ENCODE results near the gene COA7. TPM values are rescaled to one million over a fixed set of nuclear protein-coding genes. Genes with fewer than 3 reads are reported as not detected.
A peak's percentile ranks its signal among the peaks of the same experiment; 100 is the strongest.

The COA7 gene
- total RNA-seq, 2 donors from 2014 or later: 23.5 to 29.9 TPM

DNA sequence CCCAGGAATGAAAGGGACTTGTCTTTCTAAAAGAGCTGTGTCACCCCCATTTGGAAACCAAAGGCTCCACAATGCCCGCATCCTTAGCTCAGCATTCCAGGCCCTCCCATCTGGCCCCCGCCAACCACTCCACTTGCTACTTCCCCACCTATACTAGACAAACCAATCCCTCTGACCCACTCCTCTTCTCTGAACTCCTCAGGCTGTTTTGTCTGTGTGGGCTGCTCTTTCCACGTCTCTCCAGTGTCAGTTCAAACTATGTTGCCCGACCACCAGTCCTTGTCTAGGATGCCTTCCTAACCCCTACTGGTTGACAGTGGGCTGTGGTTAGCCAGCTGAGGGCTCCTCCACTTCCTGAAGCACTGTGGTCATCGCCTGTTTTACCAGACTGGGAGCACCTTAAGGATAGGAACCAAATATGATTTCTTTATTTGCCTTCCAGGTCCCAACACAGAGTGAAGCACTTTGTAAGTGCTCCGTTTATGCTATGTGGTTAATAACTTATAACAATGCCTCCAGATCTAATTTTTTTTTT, 8.1 kb upstream of the COA7 start:
- H3K27me3 Mint-ChIP-seq (ENCODE audit: insufficient read depth): peaks cover 8% of the 10 kb centered on the region
- no peaks in the 10 kb centered on the region for H3K9me3 ChIP-seq (ENCODE audit: control insufficient read depth, low read length)
- no peaks in the 10 kb centered on the region for H3K4me1 ChIP-seq (ENCODE audit: control insufficient read depth, insufficient read depth, low read length)
- H3K9ac ChIP-seq (ENCODE audit: extremely low read depth, low read length, poor library complexity, severe bottlenecking): no peak overlapping the region
- DNase-seq: peak; percentile 47
- no peak overlapping the region for H3K4me3 ChIP-seq (ENCODE audit: low read length)
- H3K27ac ChIP-seq (ENCODE audit: low read depth, low read length): no peak overlapping the region
- no peaks in the 10 kb centered on the region for H3K36me3 Mint-ChIP-seq (ENCODE audit: low read depth)
- TF ChIP-seq, protein P1, sequence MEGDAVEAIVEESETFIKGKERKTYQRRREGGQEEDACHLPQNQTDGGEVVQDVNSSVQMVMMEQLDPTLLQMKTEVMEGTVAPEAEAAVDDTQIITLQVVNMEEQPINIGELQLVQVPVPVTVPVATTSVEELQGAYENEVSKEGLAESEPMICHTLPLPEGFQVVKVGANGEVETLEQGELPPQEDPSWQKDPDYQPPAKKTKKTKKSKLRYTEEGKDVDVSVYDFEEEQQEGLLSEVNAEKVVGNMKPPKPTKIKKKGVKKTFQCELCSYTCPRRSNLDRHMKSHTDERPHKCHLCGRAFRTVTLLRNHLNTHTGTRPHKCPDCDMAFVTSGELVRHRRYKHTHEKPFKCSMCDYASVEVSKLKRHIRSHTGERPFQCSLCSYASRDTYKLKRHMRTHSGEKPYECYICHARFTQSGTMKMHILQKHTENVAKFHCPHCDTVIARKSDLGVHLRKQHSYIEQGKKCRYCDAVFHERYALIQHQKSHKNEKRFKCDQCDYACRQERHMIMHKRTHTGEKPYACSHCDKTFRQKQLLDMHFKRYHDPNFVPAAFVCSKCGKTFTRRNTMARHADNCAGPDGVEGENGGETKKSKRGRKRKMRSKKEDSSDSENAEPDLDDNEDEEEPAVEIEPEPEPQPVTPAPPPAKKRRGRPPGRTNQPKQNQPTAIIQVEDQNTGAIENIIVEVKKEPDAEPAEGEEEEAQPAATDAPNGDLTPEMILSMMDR (conservative IDR thresholded peaks at IDR 0.05): no peak
- no peaks in the 10 kb centered on the region for H3K9me3 Mint-ChIP-seq
- H3K36me3 ChIP-seq (ENCODE audit: control insufficient read depth, insufficient read depth, low read length): no peaks in the 10 kb centered on the region
- H3K4me1 Mint-ChIP-seq: peaks cover 2% of the 10 kb centered on the region
- no peak overlapping the region for H3K27ac Mint-ChIP-seq
- no peaks in the 10 kb centered on the region for H3K27me3 ChIP-seq (ENCODE audit: control insufficient read depth, insufficient read depth, low read length, poor library complexity, severe bottlenecking)
- H3K4me3 Mint-ChIP-seq: no peak overlapping the region
- 90 to 93% methylated on average over 4 to 5 of the region's 6 CpGs for WGBS, 2 experiments (ENCODE audit: insufficient coverage in 1 of 2, insufficient read length in 1 of 2)

DNA sequence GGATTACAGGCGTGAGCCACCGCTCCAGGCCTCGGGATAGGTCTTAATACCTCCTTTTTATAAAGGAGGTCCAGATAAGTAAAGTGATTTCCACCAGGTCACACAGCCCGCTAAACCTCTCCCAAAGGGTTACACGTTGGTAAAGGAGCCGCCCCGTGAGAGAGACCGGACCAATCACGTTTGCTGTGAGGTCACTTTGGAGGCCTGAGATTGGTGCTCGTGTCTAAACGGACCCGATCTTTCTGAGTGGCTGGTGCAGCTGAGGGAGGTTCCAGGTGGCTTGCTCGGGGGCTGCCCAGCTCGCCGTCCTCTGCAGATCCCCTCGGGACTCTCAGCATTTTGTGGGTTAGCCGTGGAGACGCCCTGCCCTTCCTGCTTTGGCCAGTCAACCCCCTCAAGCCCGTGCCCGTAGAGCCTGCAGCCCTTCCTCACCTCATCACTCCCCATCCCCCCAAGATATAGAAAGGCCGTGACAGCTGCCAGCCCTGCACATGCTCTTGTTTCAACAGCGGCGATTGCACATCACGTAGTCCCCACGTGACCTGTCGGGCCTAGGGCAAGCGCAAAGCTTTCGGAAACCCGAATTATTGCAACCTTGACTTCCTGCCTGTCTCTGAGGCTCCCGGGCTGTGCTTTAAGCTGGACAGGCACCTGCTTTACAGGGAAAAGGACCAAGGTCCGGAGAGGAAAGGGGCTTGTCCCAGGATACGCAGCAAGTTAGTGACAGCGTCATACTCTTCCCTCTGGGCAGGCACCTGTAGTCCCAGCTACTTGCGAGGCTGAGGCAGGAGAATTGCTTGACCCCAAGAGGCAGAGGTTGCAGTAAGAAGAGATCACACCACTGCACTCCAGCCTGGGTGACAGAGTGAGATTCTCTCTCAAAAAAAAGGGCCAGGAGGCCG, 5.0 kb upstream of the COA7 start:
- no peaks in the 10 kb centered on the region for H3K27me3 ChIP-seq (ENCODE audit: control insufficient read depth, insufficient read depth, low read length, poor library complexity, severe bottlenecking)
- H3K9me3 Mint-ChIP-seq: peaks cover under 1% of the 10 kb centered on the region
- peak overlapping the region; percentile 56 for H3K9ac ChIP-seq (ENCODE audit: extremely low read depth, low read length, poor library complexity, severe bottlenecking)
- TF ChIP-seq, protein P1 (conservative IDR thresholded peaks at IDR 0.05): no peak
- peak overlapping the region; percentile 77 for H3K4me3 Mint-ChIP-seq
- peak overlapping the region; percentile 95 for H3K27ac Mint-ChIP-seq
- H3K9me3 ChIP-seq (ENCODE audit: control insufficient read depth, low read length): no peaks in the 10 kb centered on the region
- peak overlapping the region; percentile 30 for H3K27ac ChIP-seq (ENCODE audit: low read depth, low read length)
- no peaks in the 10 kb centered on the region for H3K4me1 ChIP-seq (ENCODE audit: control insufficient read depth, insufficient read depth, low read length)
- H3K27me3 Mint-ChIP-seq (ENCODE audit: insufficient read depth): peaks cover 8% of the 10 kb centered on the region
- H3K36me3 ChIP-seq (ENCODE audit: control insufficient read depth, insufficient read depth, low read length): no peaks in the 10 kb centered on the region
- H3K4me3 ChIP-seq (ENCODE audit: low read length): peak overlapping the region; percentile 84
- peaks cover 2% of the 10 kb centered on the region for H3K4me1 Mint-ChIP-seq
- WGBS, 2 experiments (ENCODE audit: insufficient coverage in 1 of 2, insufficient read length in 1 of 2): 4 to 7% methylated on average over 9 to 35 of the region's 35 CpGs
- DNase-seq: peak; percentile 97
- H3K36me3 Mint-ChIP-seq (ENCODE audit: low read depth): no peaks in the 10 kb centered on the region

DNA sequence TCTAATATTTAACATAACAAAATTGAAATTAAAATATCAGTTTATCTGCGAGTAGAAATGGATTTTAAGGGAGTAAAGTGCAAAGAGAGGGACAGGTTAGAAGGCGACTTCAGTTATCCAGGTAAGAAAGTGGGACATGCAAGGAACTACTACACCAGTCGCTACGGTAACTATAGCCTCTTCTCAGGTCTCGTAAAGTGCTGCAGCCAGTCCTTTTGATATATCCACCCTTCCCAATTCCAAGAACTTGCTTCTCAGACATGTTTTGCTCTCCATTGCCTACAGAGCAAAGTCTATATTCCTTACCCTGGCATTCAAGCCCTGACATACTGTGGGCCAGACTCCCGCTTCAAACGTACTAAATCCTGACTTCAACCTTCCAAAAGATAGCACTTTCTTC, 2.5 kb downstream of the COA7 start:
- 97% methylated on average over 6 to 7 of the region's 7 CpGs for WGBS, 2 experiments (ENCODE audit: insufficient coverage in 1 of 2, insufficient read length in 1 of 2)
- H3K36me3 Mint-ChIP-seq (ENCODE audit: low read depth): peaks cover 35% of the 10 kb centered on the region
- no peak for DNase-seq
- no peaks in the 10 kb centered on the region for H3K4me1 Mint-ChIP-seq
- H3K4me3 Mint-ChIP-seq: no peak overlapping the region
- H3K4me1 ChIP-seq (ENCODE audit: control insufficient read depth, insufficient read depth, low read length): no peaks in the 10 kb centered on the region
- peaks cover 39% of the 10 kb centered on the region for H3K36me3 ChIP-seq (ENCODE audit: control insufficient read depth, insufficient read depth, low read length)
- H3K4me3 ChIP-seq (ENCODE audit: low read length): no peak overlapping the region
- H3K27me3 ChIP-seq (ENCODE audit: control insufficient read depth, insufficient read depth, low read length, poor library complexity, severe bottlenecking): no peaks in the 10 kb centered on the region
- no peak overlapping the region for H3K27ac ChIP-seq (ENCODE audit: low read depth, low read length)
- H3K9me3 Mint-ChIP-seq: peaks cover 11% of the 10 kb centered on the region
- H3K9me3 ChIP-seq (ENCODE audit: control insufficient read depth, low read length): peaks cover 4% of the 10 kb centered on the region
- H3K27me3 Mint-ChIP-seq (ENCODE audit: insufficient read depth): no peaks in the 10 kb centered on the region
- no peak overlapping the region for H3K27ac Mint-ChIP-seq
- TF ChIP-seq, protein P1 (conservative IDR thresholded peaks at IDR 0.05): no peak
- H3K9ac ChIP-seq (ENCODE audit: extremely low read depth, low read length, poor library complexity, severe bottlenecking): no peak overlapping the region
